IMR-90 (cell line): ENCODE measurements around the gene LILRA1. TPM values are rescaled to one million over a fixed set of nuclear protein-coding genes. Genes with fewer than 3 reads are reported as not detected.

Experiments used
- ATAC-seq: fragments of 200-7000 bp; cut with Tn5 transposase; 2 replicates; pipeline ENCODE4 v1.9.1; 2020; ENCODE audit warnings: low read depth, mild to moderate bottlenecking, moderate library complexity
- BruUV-seq: library from RNA; stranded (reverse); fragments of 400-500 nt; replicated peaks from 2 replicates; lab custom pipeline; 2021; lab: Mats Ljungman, UMichigan
- CTCF ChIA-PET: fragments of 300-600 bp; formaldehyde crosslinking; extraction: SDS; loops from one replicate; lab custom pipeline; 2021; ENCODE audit warnings: antibody characterized with exemption; lab: Yijun Ruan, JAX
- POLR2A ChIA-PET: fragments of 300-600 bp; sonication (Branson Sonifier 250); formaldehyde crosslinking; loops from one replicate; lab custom pipeline; 2022; ENCODE audit warnings: antibody characterized with exemption; ENCODE audit not compliant: unreplicated experiment; lab: Charles Lee
- DNase-seq: peaks from one replicate; pipeline ENCODE4 v3.0.0; 2013
- H2AFZ ChIP-seq: replicated peaks from 2 replicates; pipeline ENCODE3; 2013; ENCODE audit warnings: low read length, mild to moderate bottlenecking; ENCODE audit not compliant: poor library complexity
- H2AK5ac ChIP-seq: 2 replicates; pipeline ENCODE4 v1.6.1; 2013; ENCODE audit warnings: low read depth, low read length, inconsistent platforms
- H2AK9ac ChIP-seq: replicated peaks from 2 replicates; pipeline ENCODE3; 2013; ENCODE audit warnings: mild to moderate bottlenecking, low read depth, low read length, moderate library complexity; ENCODE audit not compliant: poor library complexity
- H2BK120ac ChIP-seq: 2 replicates; pipeline ENCODE4 v1.6.1; 2013; ENCODE audit warnings: low read depth, low read length, inconsistent platforms
- H2BK15ac ChIP-seq: 3 replicates; pipeline ENCODE4 v1.6.1; 2013; ENCODE audit warnings: low read depth, low read length, inconsistent platforms
- H2BK20ac ChIP-seq: 2 replicates; pipeline ENCODE4 v1.6.1; 2013; ENCODE audit warnings: low read depth, mild to moderate bottlenecking, inconsistent platforms, low read length, moderate library complexity
- H2BK5ac ChIP-seq: 2 replicates; pipeline ENCODE4 v1.6.1; 2013; ENCODE audit warnings: mild to moderate bottlenecking, low read depth, low read length, inconsistent platforms; ENCODE audit not compliant: poor library complexity, severe bottlenecking
- H3K14ac ChIP-seq: replicated peaks from 2 replicates; pipeline ENCODE4 v1.6.1; 2013; ENCODE audit warnings: low read depth, low read length, inconsistent platforms
- H3K18ac ChIP-seq: 2 replicates; pipeline ENCODE4 v1.6.1; 2013; ENCODE audit warnings: low read depth, low read length, control low read depth
- H3K23ac ChIP-seq: 2 replicates; pipeline ENCODE4 v1.6.1; 2013; ENCODE audit warnings: low read depth, low read length, inconsistent platforms
- H3K27ac ChIP-seq: 2 replicates; pipeline ENCODE4 v1.5.1; 2013; ENCODE audit warnings: mild to moderate bottlenecking, control low read depth, low read length; ENCODE audit not compliant: insufficient read depth
- H3K27me3 ChIP-seq: 2 replicates; pipeline ENCODE4 v1.6.1; 2013; ENCODE audit warnings: low read length; ENCODE audit not compliant: control insufficient read depth, insufficient read depth
- H3K36me3 ChIP-seq: 2 replicates; pipeline ENCODE4 v1.6.1; 2013; ENCODE audit warnings: low read length, mixed read lengths; ENCODE audit not compliant: control insufficient read depth, insufficient read depth
- H3K4ac ChIP-seq: 2 replicates; pipeline ENCODE4 v1.6.1; 2013; ENCODE audit warnings: low read depth, low read length, inconsistent platforms
- H3K4me1 ChIP-seq: 2 replicates; pipeline ENCODE4 v1.6.1; 2013; ENCODE audit warnings: low read length, mixed read lengths; ENCODE audit not compliant: control insufficient read depth, insufficient read depth
- H3K4me2 ChIP-seq: 2 replicates; pipeline ENCODE4 v1.6.1; 2013; ENCODE audit warnings: low read depth, mild to moderate bottlenecking, control low read depth, low read length, moderate library complexity
- H3K4me3 ChIP-seq: 2 replicates; pipeline ENCODE4 v1.5.1; 2013; ENCODE audit warnings: low read depth, mild to moderate bottlenecking, control low read depth, low read length, moderate library complexity; ENCODE audit not compliant: insufficient read depth
- H3K56ac ChIP-seq: 2 replicates; pipeline ENCODE4 v1.6.1; 2013; ENCODE audit warnings: low read length, inconsistent platforms; ENCODE audit not compliant: insufficient read depth; ENCODE audit errors: extremely low read depth
- H3K79me1 ChIP-seq, 2 experiments: 2 replicates each; pipeline ENCODE4 v1.6.1; 2013; ENCODE audit warnings: low read length in 2 of 2, inconsistent platforms in 1 of 2, low read depth in 1 of 2
- H3K9ac ChIP-seq: 2 replicates; pipeline ENCODE4 v1.6.1; 2013; ENCODE audit warnings: low read depth, low read length, control low read depth
- H3K9me1 ChIP-seq: 2 replicates; pipeline ENCODE4 v1.6.1; 2013; ENCODE audit warnings: low read length, inconsistent platforms; ENCODE audit not compliant: insufficient read depth
- H3K9me3 ChIP-seq: 2 replicates; pipeline ENCODE4 v1.6.1; 2013; ENCODE audit warnings: low read length; ENCODE audit not compliant: control insufficient read depth, insufficient read depth
- H4K20me1 ChIP-seq: 2 replicates; pipeline ENCODE4 v1.6.1; 2013; ENCODE audit warnings: low read length, inconsistent platforms; ENCODE audit not compliant: insufficient read depth
- H4K5ac ChIP-seq: 2 replicates; pipeline ENCODE4 v1.6.1; 2013; ENCODE audit warnings: mild to moderate bottlenecking, low read depth, low read length, control low read depth
- H4K8ac ChIP-seq, 2 experiments: 2 replicates each; pipeline ENCODE4 v1.6.1; 2013; ENCODE audit warnings: low read depth in 2 of 2, low read length in 2 of 2, control low read depth in 1 of 2, inconsistent platforms in 1 of 2
- H4K91ac ChIP-seq: 2 replicates; pipeline ENCODE4 v1.6.1; 2013; ENCODE audit warnings: low read depth, low read length, inconsistent platforms; ENCODE audit not compliant: insufficient read depth
- BHLHE40 ChIP-seq: fragments of 150-350 bp; IDR thresholded peaks from 2 replicates; pipeline ENCODE4 v1.6.1; 2016; ENCODE audit warnings: mild to moderate bottlenecking, low read depth, low read length
- CEBPB ChIP-seq: IDR thresholded peaks from 2 replicates; pipeline ENCODE4 v1.6.1; 2012; ENCODE audit warnings: low read depth, low read length, improper control_type of control experiment
- CHD1 ChIP-seq: IDR thresholded peaks from 2 replicates; pipeline ENCODE4 v1.6.1; 2012; ENCODE audit warnings: low read depth, low read length, improper control_type of control experiment
- CTCF ChIP-seq: conservative IDR thresholded peaks from 2 replicates; pipeline ENCODE4 v1.5.1; 2012; ENCODE audit warnings: mild to moderate bottlenecking, low read depth, low read length, improper control_type of control experiment
- ELK1 ChIP-seq: fragments of 150-350 bp; IDR thresholded peaks from 2 replicates; pipeline ENCODE4 v1.6.1; 2016; ENCODE audit warnings: low read depth, mild to moderate bottlenecking, low read length, moderate library complexity, borderline replicate concordance
- FOS ChIP-seq: fragments of 150-350 bp; IDR thresholded peaks from 2 replicates; pipeline ENCODE4 v1.6.1; 2016; ENCODE audit warnings: low read depth, low read length
- MAFK ChIP-seq: IDR thresholded peaks from 2 replicates; pipeline ENCODE4 v1.6.1; 2012; ENCODE audit warnings: low read depth, low read length, improper control_type of control experiment
- MAZ ChIP-seq: IDR thresholded peaks from 2 replicates; pipeline ENCODE4 v1.6.1; 2012; ENCODE audit warnings: low read depth, mild to moderate bottlenecking, low read length, improper control_type of control experiment, moderate library complexity, borderline replicate concordance
- MXI1 ChIP-seq: IDR thresholded peaks from 2 replicates; pipeline ENCODE4 v1.6.1; 2012; ENCODE audit warnings: low read depth, mild to moderate bottlenecking, low read length, moderate library complexity, borderline replicate concordance
- NFE2L2 ChIP-seq: fragments of 150-350 bp; IDR thresholded peaks from 2 replicates; pipeline ENCODE4 v1.6.1; 2016; ENCODE audit warnings: low read depth, mild to moderate bottlenecking, low read length
- POLR2A ChIP-seq: IDR thresholded peaks from 2 replicates; pipeline ENCODE4 v1.6.1; 2012; ENCODE audit warnings: mild to moderate bottlenecking, low read depth, low read length
- RAD21 ChIP-seq: IDR thresholded peaks from 2 replicates; pipeline ENCODE4 v1.6.1; 2012; ENCODE audit warnings: low read length, improper control_type of control experiment
- RCOR1 ChIP-seq: IDR thresholded peaks from 2 replicates; pipeline ENCODE4 v1.6.1; 2012; ENCODE audit warnings: mild to moderate bottlenecking, low read length, improper control_type of control experiment; ENCODE audit not compliant: insufficient replicate concordance
- RFX5 ChIP-seq: IDR thresholded peaks from 2 replicates; pipeline ENCODE4 v1.8.0; 2012; ENCODE audit warnings: low read depth, mild to moderate bottlenecking, low read length, moderate library complexity
- SMC3 ChIP-seq: fragments of 150-350 bp; IDR thresholded peaks from 2 replicates; pipeline ENCODE4 v1.6.1; 2016; ENCODE audit warnings: low read depth, mild to moderate bottlenecking, antibody characterized with exemption, low read length, moderate library complexity
- USF2 ChIP-seq: fragments of 150-350 bp; IDR thresholded peaks from 2 replicates; pipeline ENCODE4 v1.6.1; 2017; ENCODE audit warnings: mild to moderate bottlenecking, antibody characterized with exemption, low read length, low read depth
- WGBS, 2 experiments: methylation state at CpG; one replicate each; pipeline versions ENCODE4 v1.1.5 to v1.1.7; 2013; ENCODE audit warnings: missing lambda C conversion rate in 2 of 2; ENCODE audit not compliant: insufficient read length in 1 of 2; ENCODE audit errors: extremely low coverage in 2 of 2; 5-methylcytosine and 5-hydroxymethylcytosine counted together
- dilution Hi-C: fragments of 300-500 bp; cut with HindIII; formaldehyde crosslinking; loops from one replicate; pipeline ENCODE4 v1.14.3; 2018; ENCODE audit warnings: low sequenced_read_pairs; ENCODE audit not compliant: unreplicated experiment
- in situ Hi-C: fragments of 300-500 bp; cut with MboI; formaldehyde crosslinking; loops from 3 replicates; pipeline ENCODE4 v1.14.3; 2019; ENCODE audit warnings: low sequenced_read_pairs, inconsistent platforms, mixed read lengths
- intact Hi-C: fragments of 100-400 bp; cut with micrococcal nuclease; formaldehyde crosslinking; loops from 2 replicates; pipeline ENCODE4 v1.10.0; 2022
- polyA plus RNA-seq, 3 experiments: library from polyadenylated mRNA; depleted of rRNA; stranded (reverse); fragments of >200 nt; gene quantifications; 2 replicates each; pipeline ENCODE4 v1.2.3, GENCODE V29; 2012; ENCODE audit warnings: low replicate concordance in 1 of 3
- total RNA-seq: library from RNA; depleted of rRNA; stranded (reverse); fragments of >200 nt; gene quantifications from 2 replicates; pipeline ENCODE4 v1.2.3, GENCODE V29; 2012

LILRA1 gene
- total and polyA plus RNA-seq, 2 of the 4 experiments (the other 2 are of a cell fraction), result not detected

GRCh38 chr19:54548806-54549205, 44.6 kb upstream of the LILRA1 start:
- Histone ChIP-seq H3K18ac (no peak overlapping the region), H3K4me3 (no peak overlapping the region), H3K14ac (no peak overlapping the region), H4K20me1 (no peaks in the 10 kb centered on the region), H4K5ac (no peak overlapping the region), H3K4me2 (no peak overlapping the region), H4K91ac (no peak overlapping the region), H3K9me1 (no peaks in the 10 kb centered on the region), H3K4me1 (no peaks in the 10 kb centered on the region), H3K9ac (no peak overlapping the region), H2AFZ (no peak overlapping the region), H2BK15ac (no peak overlapping the region), H3K56ac (no peak overlapping the region), H3K36me3 (no peaks in the 10 kb centered on the region), H2BK120ac (no peak overlapping the region), H3K23ac (no peak overlapping the region), H3K4ac (no peak overlapping the region), H3K79me1 (no peaks in the 10 kb centered on the region), H4K8ac (no peak overlapping the region), H2BK5ac (no peak overlapping the region), H2BK20ac (no peak overlapping the region), H3K27ac (no peak overlapping the region), H2AK9ac (no peak overlapping the region), H2AK5ac (no peak overlapping the region), H3K9me3 (peaks cover 40% of the 10 kb centered on the region), H3K27me3 (no peaks in the 10 kb centered on the region)
- DNase-seq, result no peak
- POLR2A ChIA-PET, result no interaction called here
- dilution Hi-C loops, result no loop called here
- CTCF ChIA-PET, result no interaction called here
- 69% methylated on average over 8 of the region's 16 CpGs; no CpG with 5 or more reads in 1 of the 2 experiments for WGBS, 2 experiments
- TF ChIP-seq SMC3 (no peak), MAFK (no peak), CTCF (no peak), BHLHE40 (no peak), RCOR1 (no peak), NFE2L2 (no peak), RFX5 (no peak), USF2 (no peak), FOS (no peak), RAD21 (no peak), POLR2A (no peak), MAZ (no peak), CHD1 (no peak), CEBPB (no peak), ELK1 (no peak), MXI1 (no peak)
- no peak for ATAC-seq
- in situ Hi-C loops, result no loop called here
- intact Hi-C loops, result no loop called here
- BruUV-seq, result no TSS peak
